ENCODE measurements around the gene ADGRL3. TPM values are rescaled to one million over a fixed set of nuclear protein-coding genes. Genes with fewer than 3 reads are reported as not detected.

The ADGRL3 gene
- total and polyA plus RNA-seq, 5 donors = 0.52 to 3.8 (median 3.2) TPM

- WGBS = 87% methylated on average over 1 of the region's 1 CpG
- intact Hi-C loops (cut with DNase I) = no loop called here
- ATAC-seq (no peak), DNase-seq (no peak)
- Histone ChIP-seq H3K27me3 (ENCODE audit: control insufficient read depth, insufficient read depth) (no peaks in the 10 kb centered on the region), H3K4me1 (ENCODE audit: control insufficient read depth, insufficient read depth, low read length) (no peaks in the 10 kb centered on the region), H3K4me3 (ENCODE audit: low read length) (no peak overlapping the region), H3K27ac (ENCODE audit: low read length) (no peak overlapping the region), H3K9me3 (ENCODE audit: control insufficient read depth, low read length) (no peaks in the 10 kb centered on the region)
These were observed 112.4 kb downstream of the ADGRL3 start for GRCh38 chr4:61312526-61312925.

GRCh38 chr4:61318431-61318830 lies 118.3 kb downstream of the ADGRL3 start:
- 90% methylated on average over 1 of the region's 1 CpG for whole genome bisulfite sequencing
- ATAC-seq = no peak
- no peaks in the 10 kb centered on the region for H3K9me3 ChIP-seq (ENCODE audit: control insufficient read depth, low read length)
- DNase-seq = no peak
- no peak overlapping the region for H3K27ac ChIP-seq (ENCODE audit: low read length)
- intact Hi-C loops (cut with DNase I) = no loop called here
- no peak overlapping the region for H3K4me3 ChIP-seq (ENCODE audit: low read length)
- no peaks in the 10 kb centered on the region for H3K4me1 ChIP-seq (ENCODE audit: control insufficient read depth, insufficient read depth, low read length)
- no peaks in the 10 kb centered on the region for H3K27me3 ChIP-seq (ENCODE audit: control insufficient read depth, insufficient read depth)

GRCh38 chr4:61319156-61319555 lies 119.0 kb downstream of the ADGRL3 start:
- intact Hi-C loops (cut with DNase I) = no loop called here
- no peak for ATAC-seq
- no peaks in the 10 kb centered on the region for H3K9me3 ChIP-seq (ENCODE audit: control insufficient read depth, low read length)

GRCh38 chr4:61320154-61320553 lies 120.0 kb downstream of the ADGRL3 start:
- Histone ChIP-seq H3K9me3 (ENCODE audit: control insufficient read depth, low read length) (no peaks in the 10 kb centered on the region), H3K4me3 (ENCODE audit: low read length) (no peak overlapping the region), H3K27ac (ENCODE audit: low read length) (no peak overlapping the region), H3K27me3 (ENCODE audit: control insufficient read depth, insufficient read depth) (no peaks in the 10 kb centered on the region), H3K4me1 (ENCODE audit: control insufficient read depth, insufficient read depth, low read length) (no peaks in the 10 kb centered on the region)
- intact Hi-C loops (cut with DNase I) = no loop called here
- WGBS = 84% methylated on average over 1 of the region's 1 CpG
- no peak for DNase-seq
- no peak for ATAC-seq

More at GRCh38 chr4:61319156-61319555, 119.0 kb downstream of the ADGRL3 start:
- Histone ChIP-seq H3K27ac (ENCODE audit: low read length) (no peak overlapping the region), H3K4me3 (ENCODE audit: low read length) (no peak overlapping the region), H3K27me3 (ENCODE audit: control insufficient read depth, insufficient read depth) (no peaks in the 10 kb centered on the region), H3K4me1 (ENCODE audit: control insufficient read depth, insufficient read depth, low read length) (no peaks in the 10 kb centered on the region)
- no peak for DNase-seq

- DNase-seq (no peak), ATAC-seq (no peak)
- no peaks in the 10 kb centered on the region for H3K27me3 ChIP-seq (ENCODE audit: control insufficient read depth, insufficient read depth)
- 50% methylated on average over 1 of the region's 1 CpG for WGBS
- no peaks in the 10 kb centered on the region for H3K9me3 ChIP-seq (ENCODE audit: control insufficient read depth, low read length)
- H3K4me1 ChIP-seq (ENCODE audit: control insufficient read depth, insufficient read depth, low read length) = no peaks in the 10 kb centered on the region
- H3K4me3 ChIP-seq (ENCODE audit: low read length) = no peak overlapping the region
- no peak overlapping the region for H3K27ac ChIP-seq (ENCODE audit: low read length)
- intact Hi-C loops (cut with DNase I) = no loop called here
These were observed 120.5 kb downstream of the ADGRL3 start for GRCh38 chr4:61320631-61321030.

GRCh38 chr4:61332693-61333092 lies 132.6 kb downstream of the ADGRL3 start:
- 63% methylated on average over 4 of the region's 4 CpGs for WGBS
- intact Hi-C loops (cut with DNase I) = no loop called here
- H3K27me3 ChIP-seq (ENCODE audit: control insufficient read depth, insufficient read depth) = no peaks in the 10 kb centered on the region
- ATAC-seq = no peak
- H3K4me1 ChIP-seq (ENCODE audit: control insufficient read depth, insufficient read depth, low read length) = no peaks in the 10 kb centered on the region
- H3K4me3 ChIP-seq (ENCODE audit: low read length) = no peak overlapping the region
- no peaks in the 10 kb centered on the region for H3K9me3 ChIP-seq (ENCODE audit: control insufficient read depth, low read length)
- H3K27ac ChIP-seq (ENCODE audit: low read length) = no peak overlapping the region
- no peak for DNase-seq

- H3K27me3 ChIP-seq (ENCODE audit: control insufficient read depth, insufficient read depth) = no peaks in the 10 kb centered on the region
- ATAC-seq (no peak), DNase-seq (peak in 1 of 3 donors; percentile 25)
- no peak overlapping the region for H3K4me3 ChIP-seq (ENCODE audit: low read length)
- no peak overlapping the region for H3K27ac ChIP-seq (ENCODE audit: low read length)
- H3K4me1 ChIP-seq (ENCODE audit: control insufficient read depth, insufficient read depth, low read length) = no peaks in the 10 kb centered on the region
- intact Hi-C loops (cut with DNase I) = no loop called here
- H3K9me3 ChIP-seq (ENCODE audit: control insufficient read depth, low read length) = no peaks in the 10 kb centered on the region
- WGBS = 57% methylated on average over 1 of the region's 1 CpG
These were observed 133.4 kb downstream of the ADGRL3 start for GRCh38 chr4:61333490-61333889.

GRCh38 chr4:61335241-61335763 lies 135.2 kb downstream of the ADGRL3 start:
- intact Hi-C loops (cut with DNase I) = no loop called here
- H3K4me3 ChIP-seq (ENCODE audit: low read length) = no peak overlapping the region
- no peaks in the 10 kb centered on the region for H3K27me3 ChIP-seq (ENCODE audit: control insufficient read depth, insufficient read depth)
- DNase-seq (no peak), ATAC-seq (no peak)
- 72% methylated on average over 3 of the region's 3 CpGs for WGBS
- no peaks in the 10 kb centered on the region for H3K9me3 ChIP-seq (ENCODE audit: control insufficient read depth, low read length)
- H3K4me1 ChIP-seq (ENCODE audit: control insufficient read depth, insufficient read depth, low read length) = no peaks in the 10 kb centered on the region
- no peak overlapping the region for H3K27ac ChIP-seq (ENCODE audit: low read length)

- DNase-seq = no peak
- 69% methylated on average over 5 of the region's 5 CpGs for WGBS
- intact Hi-C loops (cut with DNase I) = no loop called here
- Histone ChIP-seq H3K4me1 (ENCODE audit: control insufficient read depth, insufficient read depth, low read length) (no peaks in the 10 kb centered on the region), H3K4me3 (ENCODE audit: low read length) (no peak overlapping the region), H3K27me3 (ENCODE audit: control insufficient read depth, insufficient read depth) (no peaks in the 10 kb centered on the region), H3K9me3 (ENCODE audit: control insufficient read depth, low read length) (no peaks in the 10 kb centered on the region), H3K27ac (ENCODE audit: low read length) (no peak overlapping the region)
- no peak for ATAC-seq
These were observed 136.4 kb downstream of the ADGRL3 start for GRCh38 chr4:61336488-61336887.

GRCh38 chr4:61336916-61337315 lies 136.8 kb downstream of the ADGRL3 start:
- Histone ChIP-seq H3K27ac (ENCODE audit: low read length) (no peak overlapping the region), H3K9me3 (ENCODE audit: control insufficient read depth, low read length) (no peaks in the 10 kb centered on the region), H3K27me3 (ENCODE audit: control insufficient read depth, insufficient read depth) (no peaks in the 10 kb centered on the region), H3K4me3 (ENCODE audit: low read length) (no peak overlapping the region), H3K4me1 (ENCODE audit: control insufficient read depth, insufficient read depth, low read length) (no peaks in the 10 kb centered on the region)
- intact Hi-C loops (cut with DNase I) = no loop called here
- WGBS = 79% methylated on average over 1 of the region's 1 CpG
- ATAC-seq (no peak), DNase-seq (no peak)

- intact Hi-C loops (cut with DNase I) = no loop called here
- ATAC-seq = no peak
- no peaks in the 10 kb centered on the region for H3K27me3 ChIP-seq (ENCODE audit: control insufficient read depth, insufficient read depth)
- H3K27ac ChIP-seq (ENCODE audit: low read length) = no peak overlapping the region
- H3K9me3 ChIP-seq (ENCODE audit: control insufficient read depth, low read length) = no peaks in the 10 kb centered on the region
- 79% methylated on average over 3 of the region's 3 CpGs for WGBS
- no peak overlapping the region for H3K4me3 ChIP-seq (ENCODE audit: low read length)
- no peaks in the 10 kb centered on the region for H3K4me1 ChIP-seq (ENCODE audit: control insufficient read depth, insufficient read depth, low read length)
- DNase-seq = no peak
These were observed 141.9 kb downstream of the ADGRL3 start for GRCh38 chr4:61342061-61342460.

- Histone ChIP-seq H3K4me1 (ENCODE audit: control insufficient read depth, insufficient read depth, low read length) (no peaks in the 10 kb centered on the region), H3K9me3 (ENCODE audit: control insufficient read depth, low read length) (no peaks in the 10 kb centered on the region)
- intact Hi-C loops (cut with DNase I) = no loop called here
These were observed 150.8 kb downstream of the ADGRL3 start for GRCh38 chr4:61350932-61351331.

More at GRCh38 chr4:61350932-61351331, 150.8 kb downstream of the ADGRL3 start:
- DNase-seq (no peak), ATAC-seq (no peak)
- Histone ChIP-seq H3K27ac (ENCODE audit: low read length) (no peak overlapping the region), H3K27me3 (ENCODE audit: control insufficient read depth, insufficient read depth) (no peaks in the 10 kb centered on the region), H3K4me3 (ENCODE audit: low read length) (no peak overlapping the region)

Data from right cardiac atrium (tissue), 5 donors.